GM19239 (cell line): ENCODE data around the gene KLHL29.

Experiments
- DNase-seq: peaks from one replicate; pipeline ENCODE4 v3.0.0; 2011; ENCODE audit warnings: low spot score; ENCODE audit not compliant: insufficient read length
- FAIRE-seq: peaks from 2 replicates; lab custom pipeline; 2011; peaks lifted over from hg19 to GRCh38; lab: Jason Lieb, UNC

The KLHL29 gene

DNA sequence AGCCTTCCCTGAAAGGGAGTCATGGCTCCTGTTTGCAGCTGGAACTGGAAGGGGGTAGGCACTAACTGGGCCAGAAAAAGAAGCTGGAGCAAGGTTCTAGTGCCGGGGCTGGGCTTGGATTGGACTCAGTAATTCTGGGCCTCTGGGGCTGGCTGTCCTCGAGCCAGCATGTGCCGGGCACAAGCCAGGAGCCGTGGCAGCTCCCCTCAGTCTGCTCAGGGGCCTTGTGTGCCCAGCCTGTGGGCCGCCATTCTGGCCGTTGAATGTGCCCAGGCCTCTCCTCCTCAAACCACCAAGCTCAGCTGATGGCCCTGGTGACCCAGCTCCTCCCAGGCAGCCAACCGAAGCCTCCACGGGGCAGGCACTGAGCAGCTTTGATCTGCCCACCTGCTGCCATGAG, 119.6 kb downstream of the KLHL29 start:
- no peak for FAIRE-seq

DNA sequence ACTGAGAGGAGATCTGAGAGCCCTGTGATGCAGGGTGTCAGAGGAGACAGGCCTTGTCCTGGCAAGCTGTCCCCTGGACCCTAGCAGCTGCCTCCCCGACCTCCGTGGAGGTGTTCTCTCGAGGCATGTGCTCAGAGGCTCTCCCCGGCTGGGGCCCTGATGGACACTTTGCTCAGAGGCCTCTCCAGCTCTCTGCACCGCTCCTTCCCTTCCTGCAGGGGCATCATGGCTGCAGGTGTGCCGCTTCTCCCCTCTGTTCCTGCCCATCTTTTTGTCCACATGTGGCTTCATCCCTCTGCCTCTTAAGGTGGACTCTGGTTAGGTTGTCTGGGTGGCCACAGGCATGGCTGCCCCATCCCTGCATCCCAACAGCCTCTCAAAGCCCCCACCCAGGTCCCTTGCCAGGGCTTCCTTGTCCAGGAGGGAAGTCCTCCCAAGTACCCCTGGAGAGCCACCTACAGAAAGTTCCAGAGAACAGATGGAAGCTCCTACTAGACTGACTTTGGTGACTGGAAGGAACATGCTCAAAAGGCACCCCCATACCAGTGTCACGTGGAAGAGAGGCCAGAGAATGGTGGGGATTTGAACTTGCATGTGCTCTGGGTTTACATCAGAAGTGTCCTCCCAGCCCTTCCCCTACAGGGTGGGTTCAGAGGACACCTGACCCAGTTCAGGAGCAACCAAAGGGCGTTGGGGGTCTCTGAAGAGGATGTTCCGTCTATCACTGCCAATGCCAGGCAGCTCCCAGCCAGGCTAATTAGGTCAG, 120.4 kb downstream of the KLHL29 start:
- DNase-seq (no peak), FAIRE-seq (no peak)

More for the DNA sequence above, 119.6 kb downstream of the KLHL29 start:
- no peak for DNase-seq

DNA sequence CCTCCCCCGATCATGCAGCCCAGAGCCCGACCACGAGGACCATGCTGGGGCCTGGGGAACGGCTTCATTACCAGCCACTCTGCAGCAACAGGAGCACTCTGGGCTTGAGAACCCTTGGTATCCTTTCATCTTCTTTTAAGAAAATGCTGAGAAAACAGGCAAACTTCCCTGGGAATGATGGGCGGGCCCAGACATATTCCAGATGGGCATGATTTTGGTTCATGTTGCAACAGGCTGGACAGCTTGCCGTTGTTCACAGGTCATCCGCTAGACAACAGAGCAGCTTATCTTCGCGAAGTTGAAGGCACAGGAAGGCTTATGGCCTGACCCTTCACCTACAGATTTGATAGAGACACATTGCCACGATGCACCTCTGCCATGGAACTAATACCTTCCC, 121.0 kb downstream of the KLHL29 start:
- DNase-seq (no peak), FAIRE-seq (no peak)

DNA sequence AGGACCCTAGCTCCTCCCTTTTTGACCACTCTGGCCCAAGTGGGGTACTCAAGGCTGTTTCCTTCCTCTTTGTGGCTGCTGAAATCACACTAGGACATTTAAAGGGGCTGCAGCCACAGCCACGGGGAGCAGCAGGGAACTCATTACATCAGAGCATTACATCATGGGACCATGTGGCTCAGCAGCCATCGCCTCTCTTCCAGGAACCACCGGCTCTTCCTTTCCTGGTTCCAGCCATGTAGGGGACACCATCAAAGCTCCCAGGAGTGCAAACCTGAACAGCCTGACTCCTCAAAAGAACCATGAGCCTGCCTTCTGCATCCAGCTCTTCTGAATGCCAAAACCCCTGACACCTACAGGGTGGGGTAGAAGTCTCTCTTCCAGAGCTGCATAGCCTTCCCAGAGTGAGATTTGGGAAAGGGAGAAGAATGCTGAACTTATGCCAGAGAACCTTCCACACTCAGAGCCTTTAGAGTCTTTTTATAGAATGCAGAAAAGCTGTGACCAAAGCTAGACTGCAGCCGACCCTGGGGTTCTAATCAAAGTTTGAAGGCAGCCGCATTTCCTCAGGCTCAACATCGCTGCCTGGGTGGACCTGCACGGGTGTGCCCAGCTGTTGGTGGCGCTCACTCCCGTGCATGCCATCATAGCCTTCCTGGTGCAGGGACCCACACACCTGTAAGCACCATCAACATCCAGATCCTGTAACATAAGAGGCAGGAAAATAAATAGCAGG, 121.7 kb downstream of the KLHL29 start:
- no peak for FAIRE-seq
- no peak for DNase-seq

DNA sequence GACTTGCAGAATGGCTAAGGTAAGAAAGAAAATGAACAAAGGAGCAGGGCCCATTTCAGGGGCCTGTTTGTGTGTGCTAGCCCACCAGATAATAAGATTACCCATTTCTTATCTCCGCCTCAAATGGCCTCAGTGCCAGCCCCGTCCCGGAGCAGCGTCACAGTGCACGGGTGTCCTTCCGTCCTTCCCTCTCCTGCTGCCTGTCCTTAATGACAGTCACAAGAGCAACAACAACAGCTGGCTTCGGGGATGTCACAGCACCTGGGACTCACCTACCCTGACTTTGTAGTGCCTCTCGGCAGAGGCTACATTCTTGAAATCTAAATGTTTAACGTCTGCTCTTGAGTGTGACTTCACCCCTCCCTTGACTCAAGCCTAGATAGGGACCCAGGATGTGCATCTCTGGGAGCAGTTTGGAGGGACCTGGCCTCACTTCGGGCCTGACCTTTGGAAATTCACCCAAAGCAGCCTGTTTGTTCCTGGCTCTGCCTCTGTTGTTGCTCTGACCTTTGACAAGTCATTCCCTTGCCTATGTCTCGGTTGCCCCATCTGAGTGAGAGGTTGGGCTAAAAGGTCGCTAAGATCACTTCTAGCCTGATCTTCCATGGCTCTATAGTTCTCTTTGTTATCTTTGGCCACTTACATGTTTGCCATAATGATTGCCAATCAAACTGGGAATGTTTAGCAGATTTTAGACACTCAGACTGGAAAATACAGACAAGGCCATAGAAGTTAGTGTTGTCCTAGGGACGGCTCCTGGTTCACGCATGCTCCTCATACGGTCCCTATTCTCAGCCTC, 122.5 kb downstream of the KLHL29 start:
- DNase-seq (no peak), FAIRE-seq (no peak)

DNA sequence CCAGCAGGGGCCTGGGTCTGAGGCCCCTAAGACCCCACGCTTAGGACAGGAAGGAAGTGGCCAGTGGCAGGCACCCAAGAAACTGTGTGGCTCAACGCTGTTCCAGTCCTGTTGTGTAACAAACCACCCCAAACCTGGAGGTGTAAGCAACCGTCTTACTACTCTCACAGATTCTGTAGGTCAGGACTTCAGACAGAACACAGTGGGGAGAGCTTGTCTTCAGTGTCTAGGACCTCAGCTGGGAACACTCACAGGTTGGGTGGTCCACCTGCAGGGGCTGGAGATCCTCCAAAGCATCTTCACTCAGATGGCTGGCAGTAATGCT, 123.0 kb downstream of the KLHL29 start:
- DNase-seq (no peak), FAIRE-seq (no peak)

DNA sequence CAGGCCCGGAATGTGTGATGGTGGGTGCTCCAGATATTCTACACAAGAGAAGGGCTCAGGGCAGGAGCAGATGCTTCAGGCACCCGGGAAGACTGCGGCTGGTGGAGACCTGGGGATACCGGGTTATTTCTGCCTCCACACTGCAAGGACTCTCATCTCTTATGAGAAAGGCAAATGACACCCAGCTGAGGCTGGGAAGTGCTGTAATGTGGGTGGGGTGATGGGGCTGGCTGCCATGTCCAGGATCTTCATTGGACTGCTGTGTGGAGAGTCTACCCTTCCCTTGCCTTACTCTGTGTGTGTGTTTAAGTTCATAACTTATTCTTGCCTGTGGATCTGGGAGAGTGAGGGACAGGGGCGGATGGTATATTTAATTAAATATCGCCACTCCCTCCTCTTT, 124.1 kb downstream of the KLHL29 start:
- FAIRE-seq (no peak), DNase-seq (no peak)

DNA sequence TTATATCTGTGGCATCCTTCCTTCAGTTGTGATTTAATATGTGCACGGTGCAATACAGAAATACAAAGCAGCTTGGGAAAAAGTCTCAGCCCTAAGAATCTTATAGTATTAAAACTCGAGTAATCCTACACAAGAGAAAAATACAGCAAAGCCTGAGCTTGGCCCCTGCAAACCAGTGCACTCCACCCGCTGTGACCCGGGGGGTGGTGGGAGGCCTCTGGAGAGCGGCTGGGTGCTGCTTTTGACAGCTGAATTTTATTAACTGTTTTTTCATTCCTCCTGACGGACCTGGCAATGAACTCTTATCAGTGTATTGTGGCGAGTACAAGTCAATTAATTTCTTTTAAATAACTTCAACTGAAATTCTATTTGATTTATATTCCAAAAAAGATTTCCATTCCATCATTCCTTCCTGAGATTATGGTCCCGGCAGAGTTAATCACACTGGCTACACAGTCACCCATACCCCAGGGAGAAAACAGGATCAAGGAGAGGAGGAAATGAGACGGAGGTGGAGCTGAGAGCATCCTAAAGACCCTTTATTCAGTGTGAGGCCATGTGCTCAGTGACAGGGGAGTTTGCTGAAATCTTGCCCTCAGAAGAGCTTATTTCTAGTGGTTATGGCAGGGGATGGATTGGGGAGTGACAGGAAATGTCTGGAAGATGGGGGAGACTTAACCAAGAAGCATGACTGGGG, 124.8 kb downstream of the KLHL29 start:
- DNase-seq (no peak), FAIRE-seq (no peak)

DNA sequence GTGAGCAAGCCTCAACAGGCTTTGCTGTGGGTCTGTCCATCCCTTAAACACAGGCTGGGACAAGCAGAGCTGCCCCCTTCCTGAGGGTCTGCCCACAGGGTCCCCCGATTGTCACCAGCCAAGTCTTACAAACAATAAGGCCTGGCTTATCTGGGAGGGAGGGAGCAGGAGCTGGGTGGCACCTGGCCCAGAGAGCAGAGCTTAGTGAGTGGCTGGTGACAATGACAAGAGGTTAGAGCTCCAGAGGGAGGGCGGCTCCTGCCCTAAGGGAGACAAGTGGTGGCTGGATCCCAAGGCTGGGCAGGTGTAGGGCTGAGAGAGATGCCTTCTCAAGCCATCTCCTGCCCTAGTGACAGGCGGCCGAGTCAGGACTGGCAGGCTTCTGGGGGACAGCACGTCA, 125.5 kb downstream of the KLHL29 start:
- no peak for DNase-seq
- no peak for FAIRE-seq

DNA sequence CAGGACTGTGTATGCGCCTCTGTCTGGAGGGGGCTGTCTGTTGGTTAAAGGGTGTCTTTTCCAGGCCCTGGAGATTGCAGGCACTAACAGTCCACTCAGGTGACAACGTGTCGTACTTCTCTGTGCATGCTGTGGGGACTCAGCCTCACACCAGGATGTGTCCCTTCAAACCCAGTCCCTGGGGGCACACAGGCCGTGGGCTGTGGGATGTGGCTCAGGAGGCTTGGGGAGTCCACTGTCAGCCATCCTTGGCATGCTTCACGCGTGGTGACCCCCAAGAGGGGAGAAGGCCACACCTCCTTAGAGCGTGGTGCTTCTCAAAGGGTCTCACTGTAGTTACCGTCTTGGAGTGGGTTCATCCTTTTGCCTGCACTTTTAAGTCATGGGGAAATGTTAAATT, 127.8 kb downstream of the KLHL29 start:
- FAIRE-seq: no peak
- DNase-seq: no peak

DNA sequence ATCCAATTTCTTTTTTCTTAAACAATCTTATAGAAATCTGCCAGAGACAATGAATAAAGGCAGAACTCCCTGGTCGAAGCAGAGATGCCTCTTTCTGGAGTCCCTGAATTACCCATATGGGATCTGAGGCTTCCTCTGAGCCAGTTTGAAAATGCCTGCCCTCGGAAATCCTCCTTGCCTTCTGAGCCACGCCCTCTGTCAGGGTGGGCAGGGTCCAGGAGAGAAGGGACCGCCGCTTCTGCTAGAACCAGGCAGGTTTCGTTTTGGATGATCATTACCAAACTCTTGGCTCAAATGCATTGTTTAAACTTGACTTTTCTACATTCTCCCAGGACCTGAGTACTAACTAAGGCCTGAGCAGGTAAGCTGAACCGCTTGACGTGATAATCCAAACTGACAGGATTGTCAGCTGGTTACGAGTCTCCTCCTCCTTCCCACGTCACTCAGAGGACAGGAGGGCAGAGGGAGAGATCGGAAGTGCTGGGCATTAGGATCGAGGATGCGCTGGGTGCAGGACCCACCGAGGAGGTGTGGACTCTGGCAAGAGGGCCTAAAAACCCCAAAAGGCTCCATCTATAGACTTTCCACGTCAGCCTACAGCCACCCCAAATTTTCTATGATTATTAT, 128.4 kb downstream of the KLHL29 start:
- no peak for DNase-seq
- no peak for FAIRE-seq

DNA sequence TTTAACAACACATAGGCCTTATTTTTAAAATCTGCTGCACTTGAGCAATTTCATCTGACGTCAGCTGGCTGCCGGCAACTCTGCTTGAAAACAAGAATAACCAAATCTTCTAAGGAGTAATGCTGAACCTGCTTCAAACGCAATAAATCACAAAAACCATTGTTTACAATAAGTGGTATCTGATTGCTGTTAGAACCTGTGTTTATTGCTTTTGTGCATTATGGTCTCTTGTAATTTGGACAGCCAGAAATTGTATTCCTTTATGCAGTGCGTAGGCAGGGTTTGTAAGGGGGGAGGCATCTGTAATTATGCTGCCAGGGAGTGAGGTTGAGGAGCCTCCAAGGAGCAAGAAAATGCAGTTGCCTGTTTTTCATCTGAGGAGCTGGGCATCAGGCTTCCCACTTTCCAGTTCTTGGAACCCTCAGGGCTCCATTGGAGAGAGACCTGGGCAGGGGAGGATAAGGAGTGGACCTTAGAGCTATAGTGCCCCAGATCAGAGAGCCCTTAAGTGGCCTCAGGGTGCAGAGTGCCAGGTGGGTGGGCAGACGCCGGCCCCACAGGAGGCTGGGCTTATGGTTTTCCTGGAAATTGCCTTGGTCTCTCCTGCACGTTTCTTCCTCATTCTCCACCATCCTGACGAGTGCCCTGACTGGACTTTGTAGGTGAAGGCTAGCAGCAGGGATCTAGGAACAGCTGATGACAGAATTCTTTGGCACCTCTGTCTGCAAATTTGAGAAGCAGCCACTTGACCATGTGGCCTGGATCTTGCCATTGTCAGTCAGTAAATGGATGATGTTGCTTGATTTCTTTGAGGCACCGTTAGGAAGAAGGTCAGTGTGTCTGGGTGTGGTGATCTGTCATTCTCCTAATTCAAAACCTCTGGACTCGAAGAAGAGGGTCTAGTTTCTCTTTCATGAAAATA, 129.2 kb downstream of the KLHL29 start:
- FAIRE-seq (no peak), DNase-seq (no peak)

DNA sequence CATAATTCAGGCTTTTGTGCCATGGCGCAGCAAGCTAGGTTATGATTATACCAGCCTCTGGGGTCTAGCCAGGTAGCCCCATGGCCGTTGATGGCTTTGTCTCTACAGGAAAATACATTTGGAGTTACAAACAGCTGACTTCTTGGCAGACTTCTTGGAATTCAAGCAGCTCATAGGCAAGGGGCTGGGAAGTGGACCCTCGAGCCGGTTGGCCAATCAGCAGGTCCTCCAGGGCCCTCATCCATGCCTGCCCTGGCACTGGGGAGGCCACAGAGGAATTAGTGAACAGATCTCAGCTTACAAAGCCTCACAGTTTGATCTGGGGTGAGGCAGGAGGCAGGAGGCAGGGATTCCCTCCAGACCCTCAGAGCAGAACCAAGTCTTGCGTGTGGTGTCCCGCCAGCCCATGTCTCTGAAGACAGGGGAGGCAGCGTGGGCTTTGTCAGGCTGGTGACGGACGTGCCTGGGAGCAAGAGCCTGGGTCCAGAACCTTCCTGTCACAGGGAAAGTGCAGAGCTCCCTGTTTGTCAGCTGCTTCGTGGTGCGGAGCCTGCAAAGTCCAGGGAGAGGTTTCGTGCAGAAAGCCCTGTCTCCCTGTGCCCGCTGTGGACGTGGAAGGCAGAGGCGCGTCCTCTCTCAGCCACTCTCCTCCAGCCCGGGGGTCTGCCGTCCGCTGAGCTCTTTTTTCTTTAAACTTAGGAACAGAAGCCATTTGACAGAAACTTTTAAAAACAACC, 131.7 kb downstream of the KLHL29 start:
- FAIRE-seq: no peak

DNA sequence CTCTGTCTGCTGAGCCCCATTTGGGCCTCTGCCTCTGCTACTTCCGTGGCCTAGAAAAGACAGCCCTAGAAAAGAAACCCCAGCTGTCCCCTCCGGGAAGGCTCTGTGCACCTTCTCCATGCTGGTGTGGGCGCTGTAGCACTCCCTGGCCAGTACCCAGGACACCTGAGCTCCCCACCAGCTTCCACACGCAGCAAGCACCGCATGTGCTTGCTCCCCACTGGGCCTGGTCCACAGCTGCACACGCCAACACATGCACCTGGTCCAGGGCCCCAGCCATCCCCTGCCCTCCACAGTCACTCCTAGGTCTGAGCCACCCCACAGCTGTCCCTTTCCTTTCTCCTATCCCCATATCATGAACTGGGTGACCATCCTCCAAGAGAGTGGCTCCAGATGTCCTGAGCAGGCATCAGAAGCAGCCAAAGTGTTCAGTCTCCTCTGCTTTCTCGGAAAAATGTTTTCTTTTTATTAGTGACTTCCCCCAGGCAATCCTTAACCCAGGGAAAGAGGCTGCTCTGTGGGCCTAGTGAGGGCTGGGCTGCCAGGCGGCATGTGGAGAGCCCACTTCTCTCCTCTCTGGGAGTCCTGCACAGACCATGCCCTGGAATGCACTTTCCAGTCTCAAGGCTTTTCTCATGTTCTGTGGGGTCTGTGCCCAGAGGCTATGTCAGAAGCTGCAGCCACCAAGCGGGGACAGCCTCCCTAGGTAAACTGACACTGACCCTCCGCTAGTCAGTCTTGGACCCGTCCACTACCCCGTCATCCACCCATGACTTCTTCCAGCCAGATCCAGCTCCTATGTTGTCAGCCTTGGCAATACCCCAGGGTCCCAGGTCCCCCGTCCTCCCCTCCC, 133.7 kb downstream of the KLHL29 start:
- no peak for FAIRE-seq
- no peak for DNase-seq

More for the DNA sequence above, 131.7 kb downstream of the KLHL29 start:
- DNase-seq: no peak

DNA sequence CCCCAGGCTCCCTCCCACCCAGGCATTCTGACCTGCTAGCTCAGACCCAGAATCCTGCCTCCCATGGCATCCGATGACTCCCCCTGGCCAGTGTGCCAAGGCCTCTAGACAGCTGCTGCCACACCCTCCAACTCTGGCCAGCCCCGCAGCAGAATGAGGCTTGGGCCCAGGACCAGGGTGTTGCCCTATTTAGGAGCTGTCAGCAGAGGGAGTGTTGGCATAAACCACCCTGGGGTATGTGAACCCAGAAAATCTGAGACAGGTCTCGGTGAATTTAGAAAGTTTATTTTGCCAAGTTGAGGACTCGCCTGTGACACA, 134.3 kb downstream of the KLHL29 start:
- no peak for FAIRE-seq

DNA sequence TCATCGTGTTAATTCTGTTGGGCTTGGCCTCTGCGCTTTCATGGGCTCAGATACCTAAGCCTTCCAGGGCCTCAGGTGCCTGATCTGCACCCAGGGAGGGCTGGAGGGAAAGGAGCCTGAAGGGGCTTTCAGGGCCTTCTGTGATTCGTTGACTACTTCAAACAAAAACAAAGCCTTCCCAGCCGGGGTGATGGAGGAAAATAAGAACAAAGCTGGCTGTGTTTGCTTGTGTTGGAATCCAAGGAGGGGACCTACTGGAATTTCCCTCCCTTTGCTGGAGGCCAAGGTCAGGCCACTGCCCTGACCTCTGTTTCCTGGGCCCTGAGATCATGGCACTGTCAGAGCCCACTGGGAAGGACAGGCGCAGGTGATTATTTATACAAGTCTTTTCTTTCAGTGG, 135.3 kb downstream of the KLHL29 start:
- FAIRE-seq: no peak

More for the DNA sequence above, 134.3 kb downstream of the KLHL29 start:
- DNase-seq: no peak

DNA sequence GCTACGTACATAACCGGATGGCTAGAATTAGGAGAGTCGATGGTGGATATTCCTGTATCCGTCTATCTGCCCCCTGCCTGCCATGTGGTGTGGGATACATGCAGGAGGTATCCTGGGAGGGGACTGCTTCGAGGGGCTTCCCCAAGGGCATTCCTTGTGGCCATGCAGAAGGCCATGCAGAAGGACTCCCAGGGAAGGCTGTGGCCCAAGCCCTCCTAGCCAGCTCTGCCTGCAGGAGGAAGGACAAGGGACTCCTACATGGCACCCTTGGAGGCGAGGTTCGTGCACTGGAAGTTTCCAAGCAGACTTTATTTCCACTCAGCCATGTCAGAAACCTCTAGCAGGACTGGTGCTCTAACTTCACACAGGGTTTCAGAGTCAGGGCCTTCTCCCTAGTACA, 136.1 kb downstream of the KLHL29 start:
- FAIRE-seq (no peak), DNase-seq (no peak)

More for the DNA sequence above, 135.3 kb downstream of the KLHL29 start:
- no peak for DNase-seq
